GM13977 (cell line): ENCODE data around the gene KITLG.

Experiments
- DNase-seq: peaks from one replicate; pipeline ENCODE4 v3.0.0; 2012; ENCODE audit warnings: low spot score
- CTCF ChIP-seq: IDR thresholded peaks from 2 replicates; pipeline ENCODE4 v1.5.1; 2012; ENCODE audit warnings: mild to moderate bottlenecking, control low read depth; ENCODE audit not compliant: insufficient read depth; ENCODE audit errors: extremely low read depth, missing control alignments
- in situ Hi-C: fragments of 300-500 bp; cut with MboI; formaldehyde crosslinking; loops from one replicate; pipeline ENCODE4 v1.12.0; 2022; ENCODE audit warnings: low sequenced_read_pairs, low pct_unique_long_range_greater_than_20kb, mixed read lengths, inconsistent platforms; ENCODE audit not compliant: unreplicated experiment

The KITLG gene

GRCh38 chr12:88505696-88506095 lies 74.6 kb downstream of the KITLG start:
- in situ Hi-C loops = no loop called here
- DNase-seq = no peak

GRCh38 chr12:88503281-88503703 lies 77.0 kb downstream of the KITLG start:
- no peak for TF ChIP-seq CTCF
- DNase-seq = no peak
- in situ Hi-C loops = no loop called here

More at GRCh38 chr12:88505696-88506095, 74.6 kb downstream of the KITLG start:
- no peak for TF ChIP-seq CTCF

DNA sequence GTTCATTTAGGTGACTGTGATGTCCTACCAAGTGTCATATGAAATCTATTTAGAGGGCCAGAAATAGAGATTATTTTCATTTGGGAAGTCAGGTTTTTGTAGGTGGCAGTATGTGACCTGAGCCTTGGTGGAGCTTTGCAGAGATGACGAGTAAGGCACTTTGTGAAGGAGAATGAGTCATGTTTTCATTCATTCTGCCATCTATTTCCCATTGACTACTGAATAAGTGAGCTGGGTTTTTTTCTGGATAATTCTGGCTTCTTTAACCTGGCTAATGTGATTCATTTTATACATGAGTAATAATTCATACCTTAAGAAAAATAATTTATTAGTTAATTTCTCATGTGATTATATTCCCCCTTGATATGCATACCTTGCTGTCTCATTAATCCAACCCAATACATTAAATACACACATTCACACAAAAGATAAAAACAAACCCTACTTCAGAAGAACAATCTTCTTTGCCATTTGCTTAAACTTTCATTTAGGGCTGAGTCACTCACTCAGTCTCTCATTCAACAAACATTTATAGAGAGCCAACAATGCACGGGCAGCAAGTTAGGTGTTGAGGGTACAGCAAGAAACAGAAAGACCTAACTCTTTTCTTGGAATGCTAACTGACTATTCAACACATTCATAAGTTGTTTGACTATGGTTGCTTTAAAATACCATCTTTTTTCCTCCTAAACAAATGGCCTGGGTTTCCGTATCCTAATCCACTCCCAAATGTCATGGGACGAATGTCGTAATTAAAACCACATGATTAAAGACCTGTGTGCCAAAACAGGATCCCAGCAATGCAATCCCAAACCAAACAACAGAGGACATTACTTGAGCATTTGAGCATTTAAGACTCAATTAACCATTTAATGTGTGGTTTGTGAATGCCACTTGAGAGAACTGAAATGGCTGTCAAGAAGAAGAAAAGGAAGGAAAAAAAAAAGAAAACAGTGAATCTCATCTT lies 78.0 kb downstream of the KITLG start:
- no peak for DNase-seq
- TF ChIP-seq CTCF = no peak

DNA sequence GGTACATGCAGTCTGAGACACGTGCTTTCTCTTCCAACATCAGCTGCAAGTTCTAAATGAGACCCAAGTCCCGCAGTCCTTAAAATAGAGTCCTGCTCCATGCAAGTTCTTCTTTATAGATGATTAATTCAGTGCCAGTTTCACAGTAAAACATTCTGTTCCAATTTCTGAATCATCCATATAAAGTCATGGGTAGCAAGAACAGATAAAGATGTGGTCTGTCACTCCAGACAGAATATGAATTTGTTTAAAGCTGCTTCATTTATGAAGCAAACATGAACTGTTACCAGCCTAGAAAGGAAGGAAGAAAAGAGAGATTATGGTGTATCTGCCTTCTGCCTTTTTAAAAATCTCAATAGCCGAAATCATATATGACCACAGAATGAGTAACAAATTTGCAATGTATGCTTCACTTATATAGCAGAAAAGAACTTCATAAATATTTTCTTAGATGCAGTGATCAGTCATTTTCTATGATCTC lies 83.3 kb downstream of the KITLG start:
- in situ Hi-C loops = no loop called here
- no peak for DNase-seq
- TF ChIP-seq CTCF = no peak

More for the DNA sequence above, 78.0 kb downstream of the KITLG start:
- in situ Hi-C loops = no loop called here

DNA sequence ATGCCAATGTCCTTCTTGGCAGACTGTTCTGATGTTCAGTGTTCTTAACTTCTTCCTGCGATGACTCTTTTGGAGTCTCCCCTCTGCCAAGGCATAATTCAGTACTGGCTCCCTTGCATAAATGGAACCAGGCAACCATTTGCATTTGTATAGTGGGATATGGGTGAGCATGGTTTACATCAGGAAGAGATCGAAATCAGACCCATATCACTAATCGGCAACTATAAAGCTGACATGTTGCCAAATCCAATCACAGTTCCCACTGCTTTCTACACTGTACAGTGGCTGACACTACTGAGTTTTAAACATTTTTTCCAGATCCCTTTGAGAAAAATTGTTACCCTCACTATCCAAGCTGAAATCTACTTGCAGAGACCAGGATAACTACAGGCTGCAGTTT lies 83.8 kb downstream of the KITLG start:
- DNase-seq = no peak
- TF ChIP-seq CTCF = no peak
- in situ Hi-C loops = no loop called here

DNA sequence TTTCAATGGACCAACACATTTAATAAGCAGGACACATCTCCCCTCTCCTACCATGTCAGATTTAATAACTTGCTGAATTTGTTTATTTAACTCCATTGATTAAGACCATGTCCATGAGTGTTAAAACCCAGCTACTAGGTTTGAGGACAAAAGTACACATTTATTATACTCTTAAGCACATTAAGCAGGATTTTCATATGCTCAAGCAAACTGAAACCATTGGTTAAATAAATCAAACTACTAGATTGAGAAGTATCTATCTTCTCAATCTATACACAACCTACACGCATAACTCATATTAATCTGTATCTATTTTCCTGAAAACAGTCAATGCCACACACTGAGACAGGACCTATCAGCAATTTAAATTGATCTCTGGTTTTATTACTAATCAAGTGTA lies 85.2 kb downstream of the KITLG start:
- no peak for DNase-seq
- TF ChIP-seq CTCF = no peak
- in situ Hi-C loops = no loop called here
